HUES6 (cell line): ENCODE data around the gene UGT1A9.

ENCODE experiments used
- H3K27ac ChIP-seq: 2 replicates; pipeline ENCODE4 v1.7.0; 2013; ENCODE audit warnings: low read depth, mild to moderate bottlenecking, low read length, inconsistent platforms
- H3K27me3 ChIP-seq: 2 replicates; pipeline ENCODE4 v1.6.1; 2013; ENCODE audit warnings: low read length; ENCODE audit not compliant: control insufficient read depth, insufficient read depth
- H3K36me3 ChIP-seq: 2 replicates; pipeline ENCODE4 v1.6.1; 2013; ENCODE audit warnings: low read length; ENCODE audit not compliant: control insufficient read depth, insufficient read depth
- H3K4me1 ChIP-seq: 2 replicates; pipeline ENCODE4 v1.6.1; 2013; ENCODE audit warnings: low read length; ENCODE audit not compliant: control insufficient read depth, insufficient read depth
- H3K4me3 ChIP-seq: 2 replicates; pipeline ENCODE4 v1.5.1; 2013; ENCODE audit warnings: low read depth, low read length
- H3K9ac ChIP-seq: one replicate; pipeline ENCODE4 v1.6.1; 2013; ENCODE audit warnings: mild to moderate bottlenecking, low read length
- H3K9me3 ChIP-seq: 2 replicates; pipeline ENCODE4 v1.6.1; 2013; ENCODE audit warnings: low read depth, low read length; ENCODE audit not compliant: control insufficient read depth, insufficient read depth

Gene UGT1A9

DNA sequence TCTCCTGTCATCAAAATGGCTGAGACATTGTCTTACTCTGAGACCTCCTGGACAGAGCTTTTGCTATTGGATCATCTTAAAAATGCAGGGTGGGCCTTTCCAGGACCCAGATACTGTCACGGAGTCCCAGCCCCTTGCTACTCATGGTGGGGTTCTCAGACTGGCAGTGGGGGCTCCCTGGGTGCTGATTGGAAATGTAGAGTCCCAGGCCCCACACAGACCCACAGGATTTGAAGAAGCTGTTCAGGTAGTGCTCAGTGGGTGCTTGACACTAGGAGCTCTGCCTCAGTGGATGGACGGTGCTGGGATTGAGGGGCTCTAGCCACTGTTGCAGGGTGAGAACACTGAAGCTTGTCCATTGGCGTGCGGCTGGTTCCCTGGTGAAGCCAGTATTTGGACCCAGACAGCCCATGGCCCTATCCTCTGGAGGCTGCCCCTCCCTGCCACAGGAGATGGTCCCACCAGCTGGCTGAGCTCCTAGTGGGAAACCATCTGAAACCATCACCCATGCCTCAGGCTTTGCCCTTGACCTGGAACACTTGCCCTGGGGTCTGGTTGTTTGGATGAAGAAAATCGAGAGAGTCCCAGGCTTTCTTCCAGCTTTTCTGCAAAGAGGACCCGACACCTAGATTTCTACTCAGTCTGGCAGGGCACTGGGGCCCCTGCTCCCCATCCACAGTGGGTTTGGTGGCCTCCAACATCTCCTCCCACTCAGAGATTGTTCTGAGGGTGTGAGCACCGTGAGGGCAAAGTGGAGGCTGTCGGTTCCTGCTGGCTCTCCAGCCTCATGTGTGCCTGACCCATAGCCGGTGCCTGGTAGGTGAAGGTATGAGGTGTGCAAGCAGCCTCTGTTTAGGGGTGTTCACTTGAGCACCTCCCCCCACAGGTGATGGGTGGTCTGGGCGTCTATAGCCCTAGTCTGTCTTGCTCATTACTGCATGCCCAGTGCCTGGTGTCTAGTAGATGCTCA is 136.6 kb downstream of the UGT1A9 start:
- H3K9ac ChIP-seq: no peak overlapping the region
- H3K4me3 ChIP-seq: no peak overlapping the region
- H3K36me3 ChIP-seq: no peaks in the 10 kb centered on the region
- 0 out of 2 replicates have a peak, but pooled peaks cover 2% of the 10 kb centered on the region for H3K27me3 ChIP-seq
- no peaks in the 10 kb centered on the region for H3K4me1 ChIP-seq
- no peaks in the 10 kb centered on the region for H3K9me3 ChIP-seq
- H3K27ac ChIP-seq: no peak overlapping the region

DNA sequence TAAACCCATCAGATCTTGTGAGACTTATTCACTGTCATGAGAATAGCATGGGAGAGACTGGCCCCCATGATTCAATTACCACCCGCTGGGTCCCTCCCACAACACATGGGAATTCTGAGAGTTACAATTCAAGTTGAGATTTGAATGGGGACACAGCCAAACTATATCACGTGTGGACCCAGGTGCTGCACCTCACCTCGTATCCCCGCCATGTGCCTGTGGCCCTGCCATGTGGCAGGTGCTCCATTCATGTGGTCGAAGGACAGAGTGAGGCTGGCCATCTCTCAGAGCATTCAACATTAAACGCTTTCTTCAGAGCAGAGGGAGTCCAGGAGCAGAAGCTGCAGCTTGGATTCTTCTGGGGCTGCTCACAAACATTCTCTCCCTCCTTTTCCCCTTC is 138.7 kb downstream of the UGT1A9 start:
- Histone ChIP-seq H3K27me3 (no peaks in the 10 kb centered on the region), H3K4me3 (no peak overlapping the region), H3K4me1 (no peaks in the 10 kb centered on the region), H3K9me3 (no peaks in the 10 kb centered on the region), H3K9ac (no peak overlapping the region), H3K27ac (no peak overlapping the region), H3K36me3 (no peaks in the 10 kb centered on the region)

DNA sequence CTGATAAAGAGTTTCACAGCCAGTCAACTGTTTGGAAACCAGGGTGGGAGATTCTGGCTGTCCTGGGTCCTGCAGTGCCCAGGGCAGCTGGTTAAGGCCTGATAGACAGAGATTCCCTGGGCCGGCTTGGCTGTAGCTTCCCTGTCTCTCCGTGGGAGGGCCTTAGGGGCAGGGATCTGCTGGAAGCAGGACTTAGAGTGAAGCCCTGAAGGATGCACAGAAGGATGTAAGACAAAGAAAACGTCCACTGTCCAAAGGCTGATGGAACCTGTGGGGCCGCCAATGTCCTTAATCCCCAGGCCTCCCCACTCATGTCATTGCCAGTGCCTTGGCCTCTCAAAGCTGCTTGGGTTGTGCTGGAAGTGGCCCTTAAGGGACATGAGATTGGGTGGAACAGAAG is 139.4 kb downstream of the UGT1A9 start:
- Histone ChIP-seq H3K27ac (no peak overlapping the region), H3K9ac (no peak overlapping the region), H3K36me3 (no peaks in the 10 kb centered on the region), H3K4me1 (no peaks in the 10 kb centered on the region), H3K4me3 (no peak overlapping the region), H3K9me3 (no peaks in the 10 kb centered on the region), H3K27me3 (no peaks in the 10 kb centered on the region)

DNA sequence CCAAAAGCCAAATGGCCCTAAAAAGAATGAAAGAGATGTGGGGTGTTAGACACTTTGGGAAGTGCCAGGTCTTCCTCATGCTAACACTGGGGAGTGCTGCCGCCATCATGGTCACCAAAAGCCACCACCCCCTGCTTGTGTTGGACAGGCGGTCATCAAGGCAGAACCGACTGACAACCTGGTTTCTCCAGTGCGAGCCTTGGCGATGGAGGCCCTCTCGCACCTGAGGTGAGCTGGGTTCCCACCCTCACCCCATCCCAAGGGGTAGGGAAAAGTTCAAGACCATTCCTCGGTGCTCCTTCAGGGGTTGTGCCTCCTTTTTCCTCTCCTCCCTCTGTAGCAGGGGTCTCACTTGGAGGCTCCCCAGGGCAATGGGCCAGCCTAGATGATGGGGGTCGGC is 140.0 kb downstream of the UGT1A9 start:
- no peak overlapping the region for H3K9ac ChIP-seq
- no peaks in the 10 kb centered on the region for H3K4me1 ChIP-seq
- H3K36me3 ChIP-seq: no peaks in the 10 kb centered on the region
- no peak overlapping the region for H3K4me3 ChIP-seq
- no peaks in the 10 kb centered on the region for H3K27me3 ChIP-seq
- H3K27ac ChIP-seq: no peak overlapping the region
- no peaks in the 10 kb centered on the region for H3K9me3 ChIP-seq

DNA sequence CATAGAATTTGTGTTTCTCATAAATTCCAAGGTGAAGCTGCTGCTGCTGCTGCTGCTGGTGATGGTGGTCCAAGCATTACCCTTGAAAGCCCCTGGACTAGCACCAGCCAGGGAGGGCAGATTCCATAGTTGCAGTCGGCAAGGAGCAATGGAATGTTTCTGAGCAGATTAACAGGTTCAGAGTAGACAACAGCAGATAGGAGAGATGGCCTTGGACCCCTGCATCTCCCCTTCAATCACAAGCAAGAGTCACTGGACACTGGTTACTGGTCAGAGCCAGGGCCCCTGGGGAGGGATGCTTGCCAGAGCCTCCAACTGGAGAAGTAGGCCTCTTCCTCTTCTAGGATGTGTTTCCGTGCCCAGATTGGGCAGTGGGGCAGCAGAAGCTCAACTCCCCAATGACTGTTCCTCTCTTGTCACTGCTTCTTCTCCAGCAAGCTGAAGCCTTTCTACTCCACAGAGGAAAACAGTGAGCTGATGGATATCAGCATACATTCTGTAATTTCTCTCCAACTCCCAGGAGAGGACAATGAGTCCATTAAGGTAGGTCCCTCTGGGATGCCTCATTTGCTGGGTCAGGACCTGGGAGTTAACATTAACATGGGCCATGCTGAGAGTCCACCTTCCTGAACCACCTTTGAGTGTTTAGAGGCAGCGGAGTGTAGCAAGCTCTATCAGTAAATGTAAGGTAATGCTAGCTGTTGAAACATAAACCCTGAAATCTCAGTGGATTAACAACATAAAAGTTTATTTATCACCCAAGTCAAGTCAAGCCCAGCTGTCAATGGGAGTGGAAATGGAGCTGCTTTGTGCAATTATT is 141.7 kb downstream of the UGT1A9 start:
- no peaks in the 10 kb centered on the region for H3K4me1 ChIP-seq
- no peaks in the 10 kb centered on the region for H3K9me3 ChIP-seq
- H3K36me3 ChIP-seq: no peaks in the 10 kb centered on the region
- H3K9ac ChIP-seq: no peak overlapping the region
- H3K27ac ChIP-seq: no peak overlapping the region
- no peaks in the 10 kb centered on the region for H3K27me3 ChIP-seq
- H3K4me3 ChIP-seq: no peak overlapping the region

DNA sequence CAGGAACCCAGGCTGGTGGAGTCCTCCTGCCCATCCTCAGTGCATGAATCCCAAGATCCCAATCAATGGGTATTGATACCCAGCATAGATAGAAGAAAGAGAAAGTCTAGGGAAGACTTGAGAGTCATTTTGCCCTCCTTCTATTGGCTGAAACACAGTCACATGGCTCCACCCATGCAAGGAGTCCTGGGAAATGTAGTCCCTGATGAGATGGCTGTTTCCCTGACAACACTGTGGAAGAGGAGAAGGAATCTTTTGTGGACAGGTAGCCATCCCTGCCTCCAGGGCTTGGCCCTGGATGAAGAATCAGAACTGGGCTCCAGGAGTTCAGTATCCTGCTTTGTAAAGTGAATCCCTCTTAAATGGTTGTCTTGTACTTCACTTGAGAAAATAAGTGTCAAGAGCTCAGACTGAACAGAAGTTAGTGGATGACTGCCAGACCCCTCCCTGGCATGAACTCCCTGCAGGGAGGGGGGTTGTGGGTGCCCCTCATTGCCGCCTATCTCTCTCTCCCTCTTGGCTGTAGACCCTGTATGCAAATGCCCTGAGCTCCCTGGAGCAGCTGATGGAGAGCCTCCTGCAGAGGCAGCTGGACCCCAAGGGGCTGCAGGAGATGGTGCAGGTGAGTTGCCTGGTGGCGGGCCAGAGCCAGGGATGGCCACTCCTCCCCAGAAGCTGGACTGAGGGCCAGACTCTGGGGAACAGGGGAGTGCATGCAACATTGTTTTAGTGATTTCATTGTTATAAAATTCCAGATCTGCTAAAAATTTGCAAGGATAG is 142.5 kb downstream of the UGT1A9 start:
- Histone ChIP-seq H3K36me3 (no peaks in the 10 kb centered on the region), H3K9ac (no peak overlapping the region), H3K4me3 (no peak overlapping the region), H3K27me3 (no peaks in the 10 kb centered on the region), H3K9me3 (no peaks in the 10 kb centered on the region), H3K4me1 (no peaks in the 10 kb centered on the region), H3K27ac (no peak overlapping the region)

DNA sequence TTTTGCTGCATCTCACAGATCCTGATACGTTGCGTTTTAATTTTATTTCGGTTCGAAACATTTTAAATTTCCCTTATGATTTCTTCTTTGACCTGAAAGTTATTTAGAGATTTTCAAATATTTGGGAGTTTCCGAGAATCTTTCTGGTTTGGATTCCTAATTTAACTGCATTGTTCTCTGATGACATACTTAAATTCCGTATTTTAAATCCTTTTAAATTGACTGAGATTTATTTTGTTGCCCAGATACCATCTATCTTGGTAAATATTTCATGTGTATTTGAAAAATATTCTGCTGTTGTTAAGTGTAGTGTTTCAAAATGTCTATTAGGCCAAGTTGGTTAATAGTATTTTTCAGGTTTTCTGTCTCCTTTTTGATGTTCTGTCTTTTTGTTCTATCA is 144.2 kb downstream of the UGT1A9 start:
- Histone ChIP-seq H3K27me3 (no peaks in the 10 kb centered on the region), H3K4me3 (no peak overlapping the region), H3K9me3 (no peaks in the 10 kb centered on the region), H3K27ac (no peak overlapping the region), H3K4me1 (no peaks in the 10 kb centered on the region), H3K9ac (no peak overlapping the region), H3K36me3 (no peaks in the 10 kb centered on the region)

DNA sequence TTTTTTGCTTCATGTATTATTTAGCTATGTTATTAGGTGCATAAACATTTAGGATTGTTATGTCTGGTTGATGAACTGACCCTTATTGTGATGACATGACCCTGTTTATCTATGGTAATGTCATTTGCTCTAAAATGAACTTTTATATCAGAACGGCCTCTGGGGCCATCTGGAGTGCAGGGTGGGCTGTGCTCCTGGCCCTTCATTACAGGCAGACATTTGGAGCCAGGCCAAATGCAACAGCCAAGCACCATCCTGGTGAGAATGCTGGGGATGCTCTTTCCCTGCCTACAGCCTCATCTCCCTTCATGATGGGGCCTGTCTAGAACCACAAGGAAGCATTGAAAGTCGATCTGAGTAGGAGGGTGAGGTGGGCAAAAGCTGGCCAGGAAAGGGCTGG is 144.6 kb downstream of the UGT1A9 start:
- no peaks in the 10 kb centered on the region for H3K36me3 ChIP-seq
- no peaks in the 10 kb centered on the region for H3K27me3 ChIP-seq
- H3K9ac ChIP-seq: no peak overlapping the region
- no peak overlapping the region for H3K27ac ChIP-seq
- no peaks in the 10 kb centered on the region for H3K4me1 ChIP-seq
- H3K9me3 ChIP-seq: no peaks in the 10 kb centered on the region
- no peak overlapping the region for H3K4me3 ChIP-seq

DNA sequence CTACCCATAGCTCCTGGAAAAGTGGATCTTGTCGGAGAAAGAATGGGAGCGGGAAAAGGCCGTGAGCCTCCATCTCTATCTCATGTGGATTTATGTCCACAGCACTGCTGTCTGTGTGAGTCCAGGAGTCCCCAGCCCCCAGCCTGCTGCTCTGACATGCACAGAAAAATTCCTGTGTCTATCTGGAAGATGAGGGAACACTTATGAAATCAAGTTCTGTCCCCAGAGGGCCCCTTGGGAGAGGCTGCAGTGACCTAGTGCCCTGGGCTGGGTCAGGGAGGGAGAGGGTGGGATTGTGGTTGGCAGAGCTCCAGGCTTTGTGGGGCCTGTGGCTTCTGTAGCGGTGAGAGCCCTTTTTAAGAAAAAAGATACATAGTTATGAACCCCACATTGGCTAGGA is 145.1 kb downstream of the UGT1A9 start:
- Histone ChIP-seq H3K9me3 (no peaks in the 10 kb centered on the region), H3K9ac (no peak overlapping the region), H3K36me3 (no peaks in the 10 kb centered on the region), H3K4me3 (no peak overlapping the region), H3K27me3 (no peaks in the 10 kb centered on the region), H3K27ac (no peak overlapping the region), H3K4me1 (no peaks in the 10 kb centered on the region)

DNA sequence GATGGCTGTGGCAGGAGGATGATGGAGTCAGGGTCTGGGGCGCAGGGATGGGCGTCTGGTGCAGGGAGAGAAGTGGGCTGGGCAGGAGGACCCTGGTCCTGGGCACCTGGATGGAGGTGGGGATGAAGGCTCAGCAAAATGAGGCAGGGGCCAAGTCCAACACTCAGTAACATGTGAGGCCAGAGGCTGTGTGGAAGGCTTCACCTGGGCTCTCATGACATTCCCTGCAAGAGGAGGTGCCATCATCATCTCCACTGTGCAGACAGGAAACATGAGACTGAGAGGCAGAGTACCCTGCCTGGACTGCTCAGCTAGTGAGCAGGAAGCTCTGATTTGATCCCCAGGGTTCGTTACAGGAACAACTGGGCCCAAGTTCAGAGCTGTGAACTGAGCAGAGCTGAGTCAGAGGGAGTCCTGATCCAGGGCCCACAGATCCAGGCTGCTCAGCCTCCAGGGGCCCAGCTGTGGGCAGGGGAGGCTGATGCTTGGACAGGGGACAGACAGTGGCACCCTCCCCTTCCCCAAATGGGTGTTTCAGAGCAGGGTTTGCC is 145.7 kb downstream of the UGT1A9 start:
- no peaks in the 10 kb centered on the region for H3K36me3 ChIP-seq

More for the DNA sequence above, 145.7 kb downstream of the UGT1A9 start:
- no peak overlapping the region for H3K27ac ChIP-seq
- H3K9ac ChIP-seq: no peak overlapping the region
- H3K9me3 ChIP-seq: no peaks in the 10 kb centered on the region
- H3K4me1 ChIP-seq: no peaks in the 10 kb centered on the region
- no peak overlapping the region for H3K4me3 ChIP-seq
- no peaks in the 10 kb centered on the region for H3K27me3 ChIP-seq
